ENCODE measurements around the gene ARHGAP15.

- TF ChIP-seq CTCF (IDR thresholded peaks at IDR 0.05 in 8 of 11, conservative IDR thresholded peaks at IDR 0.05 in 3 of 11) (no peak), POLR2A (IDR thresholded peaks at IDR 0.05) (no peak)
Measured at GRCh38 chr2:143361346-143361745, 232.1 kb downstream of the ARHGAP15 start.

Measured in spleen (tissue), 7 donors.